GM18517 (cell line): ENCODE results near the gene SRPK2.
"Not testable (repeated sequence)": the region's sequence is repeated elsewhere in the genome, so short reads cannot be mapped to it uniquely, and the experiment has no call there.

Experiments used
- ATAC-seq: cut with Tn5 transposase; IDR thresholded peaks from one replicate; pipeline ENCODE4 v1.9.1; 2021; ENCODE audit warnings: mild to moderate bottlenecking, moderate library complexity; ENCODE audit not compliant: unreplicated experiment

Gene SRPK2

DNA sequence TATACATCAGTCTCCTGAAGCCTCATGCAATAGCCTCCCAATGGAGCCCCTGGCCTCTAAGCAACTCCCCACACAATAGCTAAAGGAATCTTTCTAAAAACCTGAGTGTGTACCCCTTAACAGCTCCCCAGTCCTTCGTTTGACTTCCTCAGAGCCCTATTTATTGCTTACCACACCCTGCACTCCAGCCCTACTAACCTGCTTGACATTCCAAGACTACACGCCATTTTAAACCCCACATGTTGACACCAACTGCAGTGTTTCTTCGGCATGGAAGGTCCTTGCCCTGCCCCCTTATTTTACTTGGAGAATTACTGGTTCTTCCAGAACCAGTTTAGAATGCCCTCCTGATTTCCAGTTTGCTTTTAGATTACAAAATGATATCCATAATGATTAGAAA lies 10.8 kb downstream of the SRPK2 start:
- ATAC-seq = no peak

GRCh38 chr7:105376908-105377533 lies 11.7 kb downstream of the SRPK2 start:
- ATAC-seq = no peak

- no peak for ATAC-seq
Measured at GRCh38 chr7:105369944-105370343, 18.8 kb downstream of the SRPK2 start.

- ATAC-seq = no peak
Measured at GRCh38 chr7:105367458-105367857, 21.3 kb downstream of the SRPK2 start.

DNA sequence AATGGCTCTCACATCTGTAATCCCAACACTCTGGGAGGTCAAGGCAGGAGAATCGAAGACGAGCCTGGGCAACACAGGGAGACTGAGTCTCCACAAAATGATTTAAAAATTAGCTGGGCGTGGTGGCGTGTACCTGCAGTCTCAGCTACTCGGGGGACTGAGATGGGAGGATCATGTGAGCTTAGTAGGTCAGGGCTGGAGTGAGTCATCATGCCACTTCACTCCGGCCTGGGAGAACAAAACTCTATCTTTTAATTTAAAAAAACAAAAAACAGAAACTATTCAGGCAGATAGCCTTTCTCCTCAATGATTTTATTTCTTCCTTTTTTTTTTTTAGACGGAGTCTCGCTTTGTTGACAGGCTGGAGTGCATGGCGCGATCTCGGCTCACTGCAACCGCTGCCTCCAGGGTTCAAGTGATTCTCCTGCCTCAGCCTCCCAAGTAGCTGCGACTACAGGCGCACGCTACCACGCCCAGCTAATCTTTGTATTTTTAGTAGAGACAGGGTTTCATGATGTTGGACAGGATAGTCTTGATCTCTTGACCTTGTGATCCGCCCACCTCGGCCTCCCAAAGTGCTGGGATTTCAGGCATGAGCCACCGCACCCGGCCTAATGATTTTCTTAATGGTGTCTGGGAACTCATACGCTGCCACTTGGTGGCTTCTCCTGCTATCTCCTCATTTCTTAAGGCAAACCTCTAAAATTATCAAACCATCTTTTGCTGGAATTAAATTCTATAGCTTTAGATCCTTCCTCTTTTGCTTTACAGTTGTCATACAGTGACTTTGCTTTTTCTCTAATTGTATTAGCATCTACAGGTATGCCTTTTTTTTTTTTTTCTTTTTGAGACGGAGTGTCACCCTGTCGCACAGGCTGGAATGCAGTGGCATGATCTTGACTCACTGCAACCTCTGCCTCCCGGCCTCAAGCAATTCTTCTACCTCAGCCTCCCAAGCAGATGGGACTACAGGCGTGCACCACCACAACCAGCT lies 22.9 kb downstream of the SRPK2 start:
- ATAC-seq = no peak

DNA sequence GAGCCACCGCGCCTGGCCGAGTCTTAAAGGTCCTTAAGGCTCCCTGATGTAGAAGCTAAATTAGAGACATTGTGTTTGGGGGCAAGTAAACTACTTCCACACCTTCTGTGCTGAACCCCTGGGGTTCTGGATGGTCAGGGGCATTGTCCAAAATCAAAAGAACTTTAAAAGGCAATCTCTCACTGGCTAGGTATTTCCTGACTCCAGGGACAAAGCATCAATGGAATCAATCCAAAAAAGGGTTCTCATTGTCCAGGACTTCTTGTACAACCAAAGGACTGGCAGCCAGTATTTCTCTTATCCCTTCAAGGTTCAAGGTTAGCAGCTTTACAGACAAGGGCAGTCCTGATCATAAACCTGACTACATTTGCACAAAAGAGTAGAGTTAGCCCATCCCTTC lies 24.0 kb downstream of the SRPK2 start:
- no peak for ATAC-seq

GRCh38 chr7:105363657-105364056 lies 25.1 kb downstream of the SRPK2 start:
- not testable (repeated sequence) for ATAC-seq

- not testable (repeated sequence) for ATAC-seq
Measured at GRCh38 chr7:105362685-105363084, 26.0 kb downstream of the SRPK2 start.

GRCh38 chr7:105361995-105362394 lies 26.7 kb downstream of the SRPK2 start:
- not testable (repeated sequence) for ATAC-seq

DNA sequence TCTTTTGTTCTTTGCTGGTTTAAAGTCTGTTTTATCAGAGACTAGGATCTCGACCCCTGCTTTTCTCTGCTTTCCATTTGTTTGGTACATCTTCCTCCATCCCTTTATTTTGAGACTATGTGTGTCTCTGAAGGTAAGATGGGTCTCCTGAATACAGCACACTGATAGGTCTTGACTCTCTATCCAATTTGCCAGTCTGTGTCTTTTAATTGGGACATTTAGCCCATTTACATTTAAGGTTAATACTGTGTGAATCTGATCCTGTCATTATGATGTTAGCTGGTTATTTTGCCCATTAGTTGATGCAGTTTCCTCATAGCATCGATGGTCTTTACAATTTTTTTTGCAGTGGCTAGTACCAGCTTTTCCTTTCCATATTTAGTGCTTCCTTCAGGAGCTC lies 28.6 kb downstream of the SRPK2 start:
- not testable (repeated sequence) for ATAC-seq

GRCh38 chr7:105355701-105356100 lies 33.0 kb downstream of the SRPK2 start:
- no peak for ATAC-seq

DNA sequence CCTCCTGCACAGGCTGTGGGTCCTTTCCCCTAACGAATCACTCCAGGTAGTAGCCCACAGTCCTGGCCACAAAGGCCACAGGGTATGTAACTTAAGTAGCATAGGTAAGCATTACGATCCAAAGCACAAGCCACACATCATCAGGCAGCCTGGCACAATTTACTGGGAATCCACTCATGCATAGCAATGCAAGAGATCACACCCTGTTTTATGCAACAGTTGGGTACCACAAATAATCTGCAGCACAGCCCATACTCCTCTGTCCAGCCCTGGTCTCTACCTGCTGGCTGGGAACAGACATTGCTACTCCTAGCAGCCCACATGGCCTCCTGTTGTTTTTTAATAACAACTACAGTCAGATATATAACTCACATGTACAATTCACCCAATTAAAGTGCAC lies 34.3 kb downstream of the SRPK2 start:
- ATAC-seq = no peak

DNA sequence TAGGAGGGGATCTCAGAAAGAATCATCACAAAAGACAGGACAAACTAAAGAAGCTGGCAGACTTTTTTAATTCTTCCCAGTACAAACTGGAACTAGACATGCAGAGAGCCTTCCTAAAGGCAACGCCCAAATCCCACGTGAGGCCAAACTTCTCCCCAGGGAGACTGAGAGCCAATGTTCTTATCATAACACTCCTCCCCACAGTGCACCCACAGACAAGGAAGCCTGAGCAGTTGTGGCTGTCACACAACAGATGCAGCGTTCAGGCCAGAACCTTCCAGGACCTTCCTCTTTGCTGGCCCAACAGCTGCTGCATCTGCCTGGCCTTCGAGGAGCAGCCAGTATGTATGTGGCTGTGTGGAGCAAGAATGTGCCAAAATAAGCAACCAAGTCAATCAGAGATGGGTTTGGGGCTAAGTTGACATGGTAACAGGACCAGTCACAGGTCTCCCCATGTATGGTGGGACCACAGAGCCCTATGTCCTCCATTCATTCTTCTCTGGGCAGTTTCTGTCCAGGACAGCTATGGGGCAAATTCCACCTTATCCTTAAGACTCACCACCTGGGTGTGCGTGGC lies 34.9 kb downstream of the SRPK2 start:
- no peak for ATAC-seq

- no peak for ATAC-seq
Measured at GRCh38 chr7:105352901-105353668, 35.6 kb downstream of the SRPK2 start.

GRCh38 chr7:105352018-105352612 lies 36.6 kb downstream of the SRPK2 start:
- ATAC-seq = peak; percentile 96

GRCh38 chr7:105350906-105351305 lies 37.8 kb downstream of the SRPK2 start:
- no peak for ATAC-seq

DNA sequence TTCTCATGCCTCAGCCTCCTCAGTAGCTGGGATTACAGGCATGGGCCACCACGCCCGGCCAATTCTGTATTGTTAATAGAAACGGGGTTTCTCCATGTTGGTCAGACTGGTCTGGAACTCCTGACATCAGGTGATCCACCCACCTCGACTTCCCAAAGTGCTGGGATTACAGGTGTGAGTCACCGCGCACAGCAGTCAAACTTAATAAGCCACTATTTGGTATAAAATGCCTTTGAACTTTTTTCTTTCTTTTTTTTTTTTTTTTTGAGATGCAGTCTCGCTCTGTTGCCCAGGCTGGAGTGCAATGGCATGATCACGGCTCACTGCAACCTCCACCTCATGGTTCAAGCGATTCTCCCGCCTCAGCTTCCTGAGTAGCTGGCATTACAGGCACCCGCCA lies 40.5 kb downstream of the SRPK2 start:
- ATAC-seq = not testable (repeated sequence)

DNA sequence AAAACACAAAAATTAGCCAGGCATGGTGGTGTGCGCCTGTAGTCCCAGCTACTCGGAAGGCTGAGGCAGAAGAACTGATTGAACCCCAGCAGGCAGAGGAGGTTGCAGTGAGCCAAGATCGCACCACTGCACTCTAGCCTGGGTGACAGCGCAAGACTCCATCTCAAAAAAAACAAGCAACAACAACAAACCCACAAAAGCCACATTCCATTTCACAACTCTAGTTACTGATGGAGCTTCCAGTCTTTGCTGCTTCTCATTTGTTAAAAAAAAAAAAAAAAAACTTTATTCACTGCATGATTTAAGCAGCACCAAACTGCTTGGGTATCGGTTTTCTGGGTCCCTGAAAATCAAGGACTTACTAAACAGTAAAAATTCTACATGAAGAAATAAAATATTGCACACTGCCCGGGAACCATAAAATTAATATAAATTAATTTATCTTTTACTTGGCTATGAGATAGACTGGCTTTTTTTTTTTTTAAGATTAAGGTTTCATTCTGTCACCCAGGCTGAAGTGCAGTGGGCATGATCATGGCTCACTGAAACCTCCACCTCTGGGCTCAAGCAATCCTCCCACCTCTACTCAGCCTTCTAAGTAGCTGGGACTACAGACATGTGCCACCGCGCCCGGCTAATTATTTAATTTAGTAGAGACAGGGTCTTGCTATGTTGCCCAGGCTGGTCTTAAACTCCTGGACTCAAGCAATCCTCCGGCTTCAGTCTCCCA lies 42.0 kb downstream of the SRPK2 start:
- no peak for ATAC-seq

DNA sequence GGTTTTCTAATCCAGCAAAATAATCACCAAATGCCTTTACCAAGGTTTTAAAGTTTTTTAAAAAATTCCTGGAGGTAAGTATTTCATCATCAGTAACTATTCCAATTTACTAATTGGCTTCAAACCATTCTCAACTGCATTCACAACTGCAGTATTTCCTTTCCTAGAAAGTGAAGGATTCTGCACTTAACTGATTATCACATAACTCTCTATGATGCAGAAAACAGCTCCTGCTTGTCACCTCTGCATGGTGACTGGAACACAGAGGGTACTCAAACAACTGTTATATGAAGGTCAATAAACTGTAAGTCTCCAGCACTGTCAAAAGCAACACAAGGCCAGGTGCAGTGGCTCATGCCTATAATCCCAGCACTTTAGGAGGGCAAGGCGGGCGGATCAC lies 42.6 kb downstream of the SRPK2 start:
- ATAC-seq = no peak

- no peak for ATAC-seq
Measured at GRCh38 chr7:105345725-105346124, 43.0 kb downstream of the SRPK2 start.
